SK-N-SH (cell line): ENCODE data around the gene ANKRD44. TPM values are rescaled to one million over a fixed set of nuclear protein-coding genes. Genes with fewer than 3 reads are reported as not detected.

Source experiments
- CTCF ChIA-PET: fragments of 300-600, 350-600 bp; formaldehyde crosslinking; extraction: SDS; loops from one replicate; lab custom pipeline; 2021; lab: Yijun Ruan, JAX
- POLR2A ChIA-PET: fragments of 350-600 bp; sonication (Branson Sonifier 250); formaldehyde crosslinking; extraction: SDS; loops from one replicate; lab custom pipeline; 2020; ENCODE audit warnings: antibody characterized with exemption, inconsistent platforms; lab: Yijun Ruan, JAX
- DNase-seq: peaks from one replicate; pipeline ENCODE4 v3.0.0; 2012
- H2AFZ ChIP-seq: fragments of 200-600 bp; sonication (generic); 2 replicates; pipeline ENCODE4 v1.8.1; 2016; ENCODE audit warnings: antibody characterized with exemption, mild to moderate bottlenecking, low read depth
- H3F3A ChIP-seq: fragments of 200-600 bp; sonication (generic); replicated peaks from 2 replicates; pipeline ENCODE3; 2016; ENCODE audit warnings: antibody characterized with exemption, mild to moderate bottlenecking; ENCODE audit not compliant: insufficient read depth
- H3K27ac ChIP-seq, 2 experiments: fragments of 200-500 bp in 1 of 2; fragments of 200-600 bp in 1 of 2; sonication (Bioruptor generic) in 1 of 2; sonication (generic), shearing (Covaris generic) in 1 of 2; 2 replicates each; pipeline versions ENCODE4 v1.5.1 to v1.6.1; 2014 to 2016; ENCODE audit warnings: low read depth in 2 of 2, inconsistent platforms in 1 of 2, low read length in 1 of 2, mild to moderate bottlenecking in 1 of 2, mixed read lengths in 1 of 2
- H3K27me3 ChIP-seq: fragments of 200-600 bp; sonication (generic), shearing (Covaris generic); 2 replicates; pipeline ENCODE4 v1.6.1; 2016; ENCODE audit warnings: mixed run types; ENCODE audit not compliant: insufficient read depth
- H3K36me3 ChIP-seq, 2 experiments: fragments of 200-500 bp in 1 of 2; fragments of 200-600 bp in 1 of 2; sonication (Bioruptor generic) in 1 of 2; sonication (generic) in 1 of 2; replicated peaks in 1 of 2; 2 replicates each; pipeline versions ENCODE3 to v1.5.1; 2014 to 2016; ENCODE audit warnings: low read length in 1 of 2, mild to moderate bottlenecking in 1 of 2; ENCODE audit not compliant: insufficient read depth in 2 of 2, control insufficient read depth in 1 of 2
- H3K4me1 ChIP-seq, 2 experiments: fragments of 200-500 bp in 1 of 2; fragments of 200-600 bp in 1 of 2; sonication (Bioruptor generic) in 1 of 2; sonication (generic), shearing (Covaris generic) in 1 of 2; 2 replicates each; pipeline versions ENCODE4 v1.5.1 to v1.6.1; 2014 to 2016; ENCODE audit warnings: low read depth in 1 of 2, low read length in 1 of 2, mixed run types in 1 of 2; ENCODE audit not compliant: insufficient read depth in 2 of 2, control insufficient read depth in 1 of 2
- H3K4me2 ChIP-seq: fragments of 200-600 bp; sonication (generic), shearing (Covaris generic); 2 replicates; pipeline ENCODE4 v1.6.1; 2017; ENCODE audit warnings: mixed run types
- H3K4me3 ChIP-seq, 2 experiments: fragments of 200-500 bp in 1 of 2; fragments of 200-600 bp in 1 of 2; sonication (Bioruptor generic) in 1 of 2; sonication (generic), shearing (Covaris generic) in 1 of 2; 2 replicates each; pipeline versions ENCODE4 v1.5.1 to v1.8.1; 2014 to 2016; ENCODE audit warnings: low read depth in 2 of 2, inconsistent platforms in 1 of 2, low read length in 1 of 2, mild to moderate bottlenecking in 1 of 2, mixed read lengths in 1 of 2, moderate library complexity in 1 of 2
- H3K79me2 ChIP-seq: fragments of 200-600 bp; sonication (generic); 2 replicates; pipeline ENCODE4 v1.8.1; 2017; ENCODE audit warnings: mild to moderate bottlenecking; ENCODE audit not compliant: insufficient read depth
- H3K9ac ChIP-seq: fragments of 200-600 bp; sonication (generic); 2 replicates; pipeline ENCODE4 v1.6.1; 2017; ENCODE audit warnings: mixed run types
- H3K9me2 ChIP-seq: fragments of 200-600 bp; sonication (generic); 2 replicates; pipeline ENCODE4 v1.6.1; 2017; ENCODE audit warnings: mixed run types
- H3K9me3 ChIP-seq: fragments of 200-600 bp; sonication (generic); 2 replicates; pipeline ENCODE4 v1.6.1; 2017; ENCODE audit warnings: mixed run types, mild to moderate bottlenecking, moderate library complexity
- H4K20me1 ChIP-seq: fragments of 200-600 bp; sonication (generic); 2 replicates; pipeline ENCODE4 v1.6.1; 2017; ENCODE audit warnings: mild to moderate bottlenecking, mixed run types; ENCODE audit not compliant: insufficient read depth
- EZH2phosphoT487 ChIP-seq: fragments of 200-600 bp; sonication (generic); IDR thresholded peaks from 2 replicates; pipeline ENCODE4 v1.6.1; 2017; ENCODE audit warnings: low read depth, mixed run types, mild to moderate bottlenecking, antibody characterized with exemption, moderate library complexity, borderline replicate concordance
- FOXJ3 ChIP-seq: sonication (generic); formaldehyde crosslinking; IDR thresholded peaks from 2 replicates; pipeline ENCODE4 v1.5.1; 2020; ENCODE audit warnings: mild to moderate bottlenecking, missing genetic modification reagents
- FOXM1 ChIP-seq: IDR thresholded peaks from 2 replicates; pipeline ENCODE4 v1.4.0; 2012; ENCODE audit warnings: low read depth, mild to moderate bottlenecking
- GABPA ChIP-seq: IDR thresholded peaks from 2 replicates; pipeline ENCODE4 v1.4.0; 2012; ENCODE audit warnings: low read depth, mild to moderate bottlenecking
- GATA2 ChIP-seq: sonication (generic); formaldehyde crosslinking; IDR thresholded peaks from 2 replicates; pipeline ENCODE4 v1.5.0; 2020; ENCODE audit warnings: mild to moderate bottlenecking, missing genetic modification reagents
- MEF2A ChIP-seq: IDR thresholded peaks from 2 replicates; pipeline ENCODE4 v1.4.0; 2012; ENCODE audit warnings: low read depth, borderline replicate concordance
- MXI1 ChIP-seq: IDR thresholded peaks from 2 replicates; pipeline ENCODE4 v1.6.1; 2012; ENCODE audit warnings: mild to moderate bottlenecking, low read depth, low read length, improper control_type of control experiment
- POLR2AphosphoS5 ChIP-seq: IDR thresholded peaks from 2 replicates; pipeline ENCODE4 v1.6.1; 2012; ENCODE audit warnings: low read depth, low read length
- RAD21 ChIP-seq: IDR thresholded peaks from 2 replicates; pipeline ENCODE4 v1.6.1; 2012; ENCODE audit warnings: mild to moderate bottlenecking, low read length
- RCOR1 ChIP-seq: fragments of 150-350 bp; IDR thresholded peaks from 2 replicates; pipeline ENCODE4 v1.6.1; 2017; ENCODE audit warnings: antibody characterized with exemption, low read length
- RFX5 ChIP-seq: IDR thresholded peaks from 2 replicates; pipeline ENCODE4 v1.6.1; 2012; ENCODE audit warnings: mild to moderate bottlenecking, improper control_type of control experiment, low read length
- RXRA ChIP-seq: IDR thresholded peaks from 2 replicates; pipeline ENCODE4 v1.4.0; 2012; ENCODE audit warnings: low read depth, mild to moderate bottlenecking, borderline replicate concordance
- SMC3 ChIP-seq: IDR thresholded peaks from 2 replicates; pipeline ENCODE4 v1.6.1; 2012; ENCODE audit warnings: low read depth, low read length, improper control_type of control experiment
- TAF1 ChIP-seq: IDR thresholded peaks from 2 replicates; pipeline ENCODE4 v1.6.1; 2012; ENCODE audit warnings: low read depth, mild to moderate bottlenecking, low read length, moderate library complexity, borderline replicate concordance
- TCF12 ChIP-seq: IDR thresholded peaks from 2 replicates; pipeline ENCODE4 v1.4.0; 2012
- TEAD4 ChIP-seq: IDR thresholded peaks from 2 replicates; pipeline ENCODE4 v1.4.0; 2012; ENCODE audit warnings: mild to moderate bottlenecking, borderline replicate concordance; ENCODE audit not compliant: insufficient read depth
- YY1 ChIP-seq: IDR thresholded peaks from 2 replicates; pipeline ENCODE4 v1.4.0; 2012; ENCODE audit warnings: low read depth, mild to moderate bottlenecking
- WGBS: methylation state at CpG from one replicate; pipeline ENCODE4 v1.1.6; 2017; ENCODE audit warnings: low lambda C conversion rate; 5-methylcytosine and 5-hydroxymethylcytosine counted together
- polyA plus RNA-seq, 3 experiments: library from polyadenylated mRNA; depleted of rRNA; stranded (reverse); fragments of >200 nt; gene quantifications; 2 replicates each; pipeline ENCODE4 v1.2.3, GENCODE V29; 2012
- TF ChIP-seq, protein P1 (sequence below): fragments of 150-350 bp; IDR thresholded peaks from 2 replicates; pipeline ENCODE4 v1.6.1; 2016; ENCODE audit warnings: mild to moderate bottlenecking, low read depth, low read length
- TF ChIP-seq, protein P2 (sequence below): IDR thresholded peaks from 2 replicates; pipeline ENCODE4 v1.4.0; 2012; ENCODE audit warnings: low read depth, borderline replicate concordance
- TF ChIP-seq, protein P3 (sequence below): fragments of 150-350 bp; IDR thresholded peaks from 2 replicates; pipeline ENCODE4 v1.6.1; 2017; ENCODE audit warnings: antibody characterized with exemption, low read length, low read depth, borderline replicate concordance

Gene ANKRD44
- polyA plus RNA-seq, 1 of the 3 experiments (the other 2 are of a cell fraction) = 12.5 TPM

DNA sequence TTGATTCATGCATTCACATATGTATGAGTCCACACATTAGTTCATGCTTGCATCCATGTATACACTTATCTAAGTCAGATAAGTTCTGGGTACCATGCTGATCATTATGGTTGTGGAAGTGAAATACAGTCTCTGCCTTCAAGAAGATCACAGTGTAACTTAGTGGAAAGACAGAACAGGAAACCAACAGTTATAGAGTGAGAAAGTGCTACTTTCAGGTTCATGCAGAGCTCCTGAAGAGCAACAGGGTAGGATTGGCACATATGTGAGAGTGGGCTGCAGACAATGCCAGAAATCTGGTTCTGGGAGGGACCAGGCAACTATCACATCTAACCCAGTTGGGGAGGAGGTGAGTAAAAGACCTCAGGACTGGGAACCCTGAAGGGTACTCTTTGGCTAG, 348.7 kb downstream of the ANKRD44 start:
- no peaks in the 10 kb centered on the region for H3K36me3 ChIP-seq
- H3K9ac ChIP-seq = no peak overlapping the region
- no peak for DNase-seq
- H3F3A ChIP-seq = no peaks in the 10 kb centered on the region
- TF ChIP-seq GATA2 (CRISPR knock-in tag) = no peak
- ChIA-PET CTCF (no interaction called here), POLR2A (no interaction called here)
- H3K4me2 ChIP-seq = no peak overlapping the region
- no peaks in the 10 kb centered on the region for H3K27me3 ChIP-seq
- no peak overlapping the region for H2AFZ ChIP-seq
- no peaks in the 10 kb centered on the region for H3K79me2 ChIP-seq
- no peaks in the 10 kb centered on the region for H3K4me1 ChIP-seq
- no peak overlapping the region for H3K4me3 ChIP-seq
- no peaks in the 10 kb centered on the region for H4K20me1 ChIP-seq
- H3K9me3 ChIP-seq = no peaks in the 10 kb centered on the region
- no peaks in the 10 kb centered on the region for H3K9me2 ChIP-seq
- no peak overlapping the region for H3K27ac ChIP-seq

DNA sequence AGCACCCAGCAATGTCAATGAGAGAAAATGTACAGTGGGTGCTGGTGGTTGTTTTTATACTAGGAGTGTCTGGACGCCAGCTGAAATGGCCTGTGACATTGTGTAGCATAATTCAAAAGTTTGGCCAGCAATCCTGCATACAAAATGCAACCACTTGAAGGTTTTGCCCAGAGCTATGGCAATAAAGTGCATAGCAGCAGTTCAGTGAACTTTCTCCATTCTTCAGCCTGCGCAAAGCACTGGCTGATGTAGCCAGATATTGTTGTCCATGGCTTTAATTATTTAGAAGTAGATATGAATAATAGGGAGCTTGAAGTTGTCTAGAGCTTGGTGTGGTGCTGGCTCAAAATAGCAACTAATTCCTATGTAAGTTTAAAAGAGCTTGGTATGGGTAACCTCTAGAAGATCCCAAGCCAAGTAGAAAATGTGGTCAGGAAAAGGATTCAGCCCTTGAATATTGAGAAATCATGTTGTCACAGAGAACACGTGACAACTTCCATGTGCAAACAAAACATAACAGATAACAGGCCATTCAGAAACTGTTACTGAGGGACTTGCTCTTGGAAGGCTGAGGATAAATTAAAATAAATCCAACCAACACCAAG, 350.7 kb downstream of the ANKRD44 start:
- CTCF ChIA-PET = interaction anchor here (0.6 to 1.6 kb wide), 2 partner anchors 12 to 625 kb away, joined by 3 read pairs; no protein-coding TSS in a partner anchor

More for the DNA sequence above, 350.7 kb downstream of the ANKRD44 start:
- H3K4me1 ChIP-seq = no peaks in the 10 kb centered on the region
- no peaks in the 10 kb centered on the region for H3F3A ChIP-seq
- no peak overlapping the region for H3K4me3 ChIP-seq
- H3K27me3 ChIP-seq = no peaks in the 10 kb centered on the region
- no peaks in the 10 kb centered on the region for H3K79me2 ChIP-seq
- no peaks in the 10 kb centered on the region for H3K36me3 ChIP-seq
- H3K9me3 ChIP-seq = no peaks in the 10 kb centered on the region
- POLR2A ChIA-PET = no interaction called here
- no peaks in the 10 kb centered on the region for H4K20me1 ChIP-seq
- TF ChIP-seq YY1 (no peak), RXRA (no peak), TAF1 (no peak), MEF2A (no peak), SMC3 (no peak), TEAD4 (no peak), MXI1 (no peak), EZH2phosphoT487 (no peak), RAD21 (no peak), TCF12 (no peak), RFX5 (no peak), RCOR1 (no peak), POLR2AphosphoS5 (no peak), FOXM1 (no peak), FOXJ3 (CRISPR knock-in tag) (no peak), GABPA (no peak)
- TF ChIP-seq, protein P1, sequence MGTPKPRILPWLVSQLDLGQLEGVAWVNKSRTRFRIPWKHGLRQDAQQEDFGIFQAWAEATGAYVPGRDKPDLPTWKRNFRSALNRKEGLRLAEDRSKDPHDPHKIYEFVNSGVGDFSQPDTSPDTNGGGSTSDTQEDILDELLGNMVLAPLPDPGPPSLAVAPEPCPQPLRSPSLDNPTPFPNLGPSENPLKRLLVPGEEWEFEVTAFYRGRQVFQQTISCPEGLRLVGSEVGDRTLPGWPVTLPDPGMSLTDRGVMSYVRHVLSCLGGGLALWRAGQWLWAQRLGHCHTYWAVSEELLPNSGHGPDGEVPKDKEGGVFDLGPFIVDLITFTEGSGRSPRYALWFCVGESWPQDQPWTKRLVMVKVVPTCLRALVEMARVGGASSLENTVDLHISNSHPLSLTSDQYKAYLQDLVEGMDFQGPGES = no peak
- TF ChIP-seq, protein P2, sequence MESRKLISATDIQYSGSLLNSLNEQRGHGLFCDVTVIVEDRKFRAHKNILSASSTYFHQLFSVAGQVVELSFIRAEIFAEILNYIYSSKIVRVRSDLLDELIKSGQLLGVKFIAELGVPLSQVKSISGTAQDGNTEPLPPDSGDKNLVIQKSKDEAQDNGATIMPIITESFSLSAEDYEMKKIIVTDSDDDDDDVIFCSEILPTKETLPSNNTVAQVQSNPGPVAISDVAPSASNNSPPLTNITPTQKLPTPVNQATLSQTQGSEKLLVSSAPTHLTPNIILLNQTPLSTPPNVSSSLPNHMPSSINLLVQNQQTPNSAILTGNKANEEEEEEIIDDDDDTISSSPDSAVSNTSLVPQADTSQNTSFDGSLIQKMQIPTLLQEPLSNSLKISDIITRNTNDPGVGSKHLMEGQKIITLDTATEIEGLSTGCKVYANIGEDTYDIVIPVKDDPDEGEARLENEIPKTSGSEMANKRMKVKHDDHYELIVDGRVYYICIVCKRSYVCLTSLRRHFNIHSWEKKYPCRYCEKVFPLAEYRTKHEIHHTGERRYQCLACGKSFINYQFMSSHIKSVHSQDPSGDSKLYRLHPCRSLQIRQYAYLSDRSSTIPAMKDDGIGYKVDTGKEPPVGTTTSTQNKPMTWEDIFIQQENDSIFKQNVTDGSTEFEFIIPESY = no peak
- TF ChIP-seq, protein P3, sequence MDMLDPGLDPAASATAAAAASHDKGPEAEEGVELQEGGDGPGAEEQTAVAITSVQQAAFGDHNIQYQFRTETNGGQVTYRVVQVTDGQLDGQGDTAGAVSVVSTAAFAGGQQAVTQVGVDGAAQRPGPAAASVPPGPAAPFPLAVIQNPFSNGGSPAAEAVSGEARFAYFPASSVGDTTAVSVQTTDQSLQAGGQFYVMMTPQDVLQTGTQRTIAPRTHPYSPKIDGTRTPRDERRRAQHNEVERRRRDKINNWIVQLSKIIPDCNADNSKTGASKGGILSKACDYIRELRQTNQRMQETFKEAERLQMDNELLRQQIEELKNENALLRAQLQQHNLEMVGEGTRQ = no peak
- TF ChIP-seq, all 33 proteins: peak for 0
- Histone ChIP-seq H2AFZ (no peak overlapping the region), H3K9ac (no peak overlapping the region), H3K27ac (no peak overlapping the region), H3K9me2 (no peaks in the 10 kb centered on the region), H3K4me2 (no peak overlapping the region)
- DNase-seq = no peak
- WGBS = 91% methylated on average over 3 of the region's 3 CpGs
